ENCODE results near the gene ZNF80.

Gene ZNF80

DNA sequence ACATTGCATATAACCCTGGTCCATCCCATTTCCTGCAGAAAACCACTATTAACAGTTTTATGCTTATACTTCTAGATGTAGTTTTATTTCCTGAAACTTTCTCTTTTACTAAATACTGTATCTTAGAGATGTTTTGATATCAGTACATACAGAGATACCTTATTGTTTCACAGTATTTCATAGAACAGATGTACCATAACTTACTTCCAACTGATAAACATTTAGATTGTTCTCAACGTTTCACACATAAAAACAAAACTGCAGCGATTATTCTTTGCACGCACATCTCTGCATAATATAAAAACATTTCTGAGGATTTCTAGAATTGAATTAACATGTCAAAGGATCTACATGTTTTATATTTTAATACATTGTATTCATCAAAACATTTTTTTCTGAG lies 2.6 kb downstream of the ZNF80 start:
- TF ChIP-seq ZNF274 (IDR thresholded peaks at IDR 0.05; ENCODE audit: low read depth, low read length) (no peak), YY1 (IDR thresholded peaks at IDR 0.05; ENCODE audit: insufficient read depth, insufficient read length) (no peak), SUZ12 (IDR thresholded peaks at IDR 0.05; ENCODE audit: extremely low read depth, insufficient read depth, insufficient read length) (no peak)
- no peak overlapping the region for H3K4me3 ChIP-seq (ENCODE audit: insufficient read length, low read depth)
- peaks cover 2% of the 10 kb centered on the region for H3K4me1 ChIP-seq (ENCODE audit: insufficient read depth, insufficient read length)
- no peaks in the 10 kb centered on the region for H3K27me3 ChIP-seq (ENCODE audit: insufficient read depth, insufficient read length)
- peaks cover 18% of the 10 kb centered on the region; the same call in 1 of the 2 replicates for H3K9me3 ChIP-seq (ENCODE audit: insufficient read depth, low read length)
- no peak for DNase-seq (ENCODE audit: low read depth, low spot score)
- no peaks in the 10 kb centered on the region for H3K36me3 ChIP-seq (ENCODE audit: insufficient read depth, insufficient read length, low read length)
- no peak overlapping the region for H3K9ac ChIP-seq (ENCODE audit: insufficient read length, low read depth)

DNA sequence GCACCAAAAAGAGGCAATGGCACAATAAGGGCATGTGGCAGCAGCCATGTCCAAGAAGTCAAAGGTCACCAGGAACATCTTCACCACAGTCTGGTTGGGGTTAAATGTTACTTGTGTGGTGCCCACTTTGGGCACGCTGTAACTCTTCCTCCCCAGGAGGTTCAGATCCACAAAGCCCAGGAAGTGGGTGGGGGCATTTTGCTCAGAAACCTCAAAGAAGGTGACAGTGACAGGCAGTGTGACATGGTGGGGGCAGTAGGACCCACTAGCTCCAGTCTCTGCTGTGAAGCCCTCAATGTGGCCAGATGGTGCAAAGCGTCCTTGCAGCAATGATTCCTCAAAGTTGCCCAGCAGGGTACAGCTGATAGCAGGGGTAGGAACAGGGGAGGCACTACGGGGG lies 5.8 kb downstream of the ZNF80 start:
- no peak for DNase-seq (ENCODE audit: low read depth, low spot score)
- no peaks in the 10 kb centered on the region for H3K36me3 ChIP-seq (ENCODE audit: insufficient read depth, insufficient read length, low read length)

DNA sequence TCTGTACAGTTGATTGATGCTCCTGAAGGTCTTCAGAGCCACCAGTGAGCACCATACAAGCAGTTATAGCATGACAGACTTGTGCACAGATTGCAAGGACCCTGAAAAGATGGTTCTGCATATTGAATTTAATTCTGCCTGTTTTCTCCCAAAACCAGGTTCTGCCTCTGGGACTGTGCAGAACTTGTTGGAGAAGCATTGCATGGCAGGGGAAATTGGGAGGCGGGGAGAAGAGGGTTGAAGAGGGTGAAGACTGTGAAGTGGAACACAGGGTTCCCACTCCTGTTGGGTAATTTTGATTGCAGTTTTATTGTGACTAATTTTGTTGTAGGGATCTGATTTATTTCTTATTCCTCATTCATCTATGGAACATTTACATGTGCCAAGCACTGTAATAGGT lies 10.3 kb downstream of the ZNF80 start:
- no peak for DNase-seq (ENCODE audit: low read depth, low spot score)
- no peak overlapping the region for H3K9ac ChIP-seq (ENCODE audit: insufficient read length, low read depth)
- no peak overlapping the region for H3K4me3 ChIP-seq (ENCODE audit: insufficient read length, low read depth)
- H3K4me1 ChIP-seq (ENCODE audit: insufficient read depth, insufficient read length) = peaks cover 2% of the 10 kb centered on the region
- TF ChIP-seq YY1 (IDR thresholded peaks at IDR 0.05; ENCODE audit: insufficient read depth, insufficient read length) (no peak), ZNF274 (IDR thresholded peaks at IDR 0.05; ENCODE audit: low read depth, low read length) (no peak), SUZ12 (IDR thresholded peaks at IDR 0.05; ENCODE audit: extremely low read depth, insufficient read depth, insufficient read length) (no peak)
- peaks cover 22% of the 10 kb centered on the region; the same call in 1 of the 2 replicates for H3K9me3 ChIP-seq (ENCODE audit: insufficient read depth, low read length)
- no peaks in the 10 kb centered on the region for H3K36me3 ChIP-seq (ENCODE audit: insufficient read depth, insufficient read length, low read length)
- H3K27me3 ChIP-seq (ENCODE audit: insufficient read depth, insufficient read length) = no peaks in the 10 kb centered on the region

More for the DNA sequence above, 5.8 kb downstream of the ZNF80 start:
- Histone ChIP-seq H3K27me3 (ENCODE audit: insufficient read depth, insufficient read length) (no peaks in the 10 kb centered on the region), H3K9me3 (ENCODE audit: insufficient read depth, low read length) (peaks cover 4% of the 10 kb centered on the region; the same call in 1 of the 2 replicates), H3K9ac (ENCODE audit: insufficient read length, low read depth) (no peak overlapping the region), H3K4me3 (ENCODE audit: insufficient read length, low read depth) (no peak overlapping the region), H3K4me1 (ENCODE audit: insufficient read depth, insufficient read length) (peaks cover 2% of the 10 kb centered on the region)
- no peak for TF ChIP-seq YY1 (IDR thresholded peaks at IDR 0.05; ENCODE audit: insufficient read depth, insufficient read length)

DNA sequence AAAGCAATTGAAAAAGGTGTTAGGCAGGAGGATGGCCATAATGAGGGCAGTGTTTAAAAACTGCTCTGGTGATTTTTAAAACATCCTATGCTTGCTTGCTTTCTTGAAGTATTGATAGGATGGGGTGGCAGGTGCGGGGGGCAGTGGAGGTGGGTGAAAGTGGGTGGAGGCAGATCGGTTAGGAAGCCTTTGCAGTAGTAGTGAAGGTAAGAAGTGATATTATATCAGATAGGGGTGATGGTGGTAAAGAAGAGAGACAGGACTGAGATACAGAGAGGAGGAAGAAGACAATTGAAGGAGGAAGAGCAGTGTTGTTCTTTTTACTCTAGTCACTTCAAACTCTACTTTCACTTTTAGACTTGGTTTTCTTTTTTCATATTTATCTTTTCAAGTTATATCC lies 11.1 kb downstream of the ZNF80 start:
- no peak for DNase-seq (ENCODE audit: low read depth, low spot score)
- Histone ChIP-seq H3K4me3 (ENCODE audit: insufficient read length, low read depth) (no peak overlapping the region), H3K27me3 (ENCODE audit: insufficient read depth, insufficient read length) (no peaks in the 10 kb centered on the region), H3K9ac (ENCODE audit: insufficient read length, low read depth) (no peak overlapping the region), H3K36me3 (ENCODE audit: insufficient read depth, insufficient read length, low read length) (no peaks in the 10 kb centered on the region), H3K9me3 (ENCODE audit: insufficient read depth, low read length) (peaks cover 22% of the 10 kb centered on the region; the same call in 1 of the 2 replicates), H3K4me1 (ENCODE audit: insufficient read depth, insufficient read length) (peaks cover 2% of the 10 kb centered on the region)
- TF ChIP-seq YY1 (IDR thresholded peaks at IDR 0.05; ENCODE audit: insufficient read depth, insufficient read length) (no peak), ZNF274 (IDR thresholded peaks at IDR 0.05; ENCODE audit: low read depth, low read length) (no peak), SUZ12 (IDR thresholded peaks at IDR 0.05; ENCODE audit: extremely low read depth, insufficient read depth, insufficient read length) (no peak)

DNA sequence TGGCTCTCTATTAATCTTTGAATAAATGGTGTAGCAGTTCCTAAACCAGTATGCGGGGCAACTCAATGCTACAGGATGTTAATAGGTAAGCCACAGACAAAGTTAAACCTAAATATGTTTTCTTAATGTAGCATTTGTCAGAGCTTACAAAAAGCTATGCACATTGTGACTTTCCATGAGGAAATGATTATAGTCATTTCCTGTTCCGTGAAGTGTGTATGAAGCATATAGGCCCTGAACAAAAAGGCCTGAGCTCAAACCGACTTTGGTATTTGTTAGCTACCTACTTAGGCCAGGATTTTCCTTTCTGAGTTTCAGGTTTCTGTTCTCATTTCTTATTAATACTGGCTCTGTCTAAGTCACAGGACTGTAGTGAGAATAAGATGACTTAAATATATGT lies 14.2 kb downstream of the ZNF80 start:
- no peaks in the 10 kb centered on the region for H3K4me1 ChIP-seq (ENCODE audit: insufficient read depth, insufficient read length)
- H3K4me3 ChIP-seq (ENCODE audit: insufficient read length, low read depth) = no peak overlapping the region
- DNase-seq (ENCODE audit: low read depth, low spot score) = no peak
- H3K27me3 ChIP-seq (ENCODE audit: insufficient read depth, insufficient read length) = no peaks in the 10 kb centered on the region
- H3K9me3 ChIP-seq (ENCODE audit: insufficient read depth, low read length) = peaks cover 22% of the 10 kb centered on the region; the same call in 1 of the 2 replicates
- H3K9ac ChIP-seq (ENCODE audit: insufficient read length, low read depth) = no peak overlapping the region
- no peaks in the 10 kb centered on the region for H3K36me3 ChIP-seq (ENCODE audit: insufficient read depth, insufficient read length, low read length)
- TF ChIP-seq SUZ12 (IDR thresholded peaks at IDR 0.05; ENCODE audit: extremely low read depth, insufficient read depth, insufficient read length) (no peak), YY1 (IDR thresholded peaks at IDR 0.05; ENCODE audit: insufficient read depth, insufficient read length) (no peak), ZNF274 (IDR thresholded peaks at IDR 0.05; ENCODE audit: low read depth, low read length) (no peak)

DNA sequence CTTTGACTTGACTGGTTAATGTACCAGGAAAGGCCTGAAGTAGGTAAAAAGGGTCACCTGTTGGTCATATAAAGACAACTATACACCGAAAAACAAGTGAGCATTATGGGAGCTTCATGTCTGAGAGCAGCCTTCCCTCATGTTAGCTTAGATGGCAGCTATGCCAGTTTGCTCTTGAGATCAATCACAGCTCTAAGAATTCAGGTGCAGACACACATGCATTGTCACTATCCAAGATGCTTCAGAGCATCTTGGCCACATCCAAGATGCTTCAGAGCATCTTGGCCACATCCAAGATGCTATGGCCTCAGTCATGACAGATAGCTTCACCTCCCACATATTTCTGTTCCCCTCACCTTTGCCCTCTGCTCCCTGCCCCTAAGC lies 15.5 kb downstream of the ZNF80 start:
- no peaks in the 10 kb centered on the region for H3K36me3 ChIP-seq (ENCODE audit: insufficient read depth, insufficient read length, low read length)
- H3K4me3 ChIP-seq (ENCODE audit: insufficient read length, low read depth) = no peak overlapping the region
- H3K9ac ChIP-seq (ENCODE audit: insufficient read length, low read depth) = no peak overlapping the region
- no peak for DNase-seq (ENCODE audit: low read depth, low spot score)
- H3K4me1 ChIP-seq (ENCODE audit: insufficient read depth, insufficient read length) = no peaks in the 10 kb centered on the region
- no peaks in the 10 kb centered on the region for H3K27me3 ChIP-seq (ENCODE audit: insufficient read depth, insufficient read length)
- TF ChIP-seq ZNF274 (IDR thresholded peaks at IDR 0.05; ENCODE audit: low read depth, low read length) = no peak
- no peak for TF ChIP-seq SUZ12 (IDR thresholded peaks at IDR 0.05; ENCODE audit: extremely low read depth, insufficient read depth, insufficient read length)
- TF ChIP-seq YY1 (IDR thresholded peaks at IDR 0.05; ENCODE audit: insufficient read depth, insufficient read length) = no peak
- H3K9me3 ChIP-seq (ENCODE audit: insufficient read depth, low read length) = peaks cover 22% of the 10 kb centered on the region; the same call in 1 of the 2 replicates

DNA sequence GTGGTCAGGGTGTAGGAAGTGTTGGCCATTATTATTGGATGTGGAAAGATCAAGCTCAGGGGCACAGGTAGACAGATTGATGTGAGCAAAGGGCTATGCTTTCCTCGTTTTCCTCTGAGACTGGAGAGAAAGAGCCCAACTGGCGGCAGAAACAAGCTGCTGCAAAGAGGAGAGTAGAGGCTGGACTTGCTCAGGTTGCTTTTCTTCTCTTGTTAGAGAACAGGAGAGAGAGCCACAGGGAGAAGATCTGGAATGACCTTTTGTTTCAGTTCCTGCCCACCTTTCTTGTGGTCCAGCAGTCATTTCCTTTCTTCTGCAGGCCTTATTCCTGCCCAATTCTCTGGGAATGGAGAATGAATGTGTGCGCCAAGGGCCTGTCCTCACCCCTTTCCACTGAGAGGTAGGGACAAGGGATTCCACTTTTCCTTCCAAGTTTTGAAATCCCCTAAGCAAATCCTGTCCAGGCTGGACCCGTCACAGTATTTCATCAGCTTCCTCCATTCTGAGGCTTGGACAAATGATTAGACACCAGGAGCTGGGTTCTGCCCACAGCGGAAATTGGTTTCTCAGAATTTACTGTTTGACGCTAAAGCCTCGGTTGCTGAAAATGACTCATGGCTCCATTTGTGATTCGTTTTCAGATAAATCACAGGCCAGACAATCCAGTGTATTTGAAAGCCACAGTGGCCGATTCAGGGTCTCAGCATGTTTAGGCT lies 16.1 kb downstream of the ZNF80 start:
- Histone ChIP-seq H3K4me1 (ENCODE audit: insufficient read depth, insufficient read length) (no peaks in the 10 kb centered on the region), H3K36me3 (ENCODE audit: insufficient read depth, insufficient read length, low read length) (no peaks in the 10 kb centered on the region), H3K4me3 (ENCODE audit: insufficient read length, low read depth) (no peak overlapping the region), H3K9me3 (ENCODE audit: insufficient read depth, low read length) (peaks cover 22% of the 10 kb centered on the region; the same call in 1 of the 2 replicates), H3K27me3 (ENCODE audit: insufficient read depth, insufficient read length) (no peaks in the 10 kb centered on the region), H3K9ac (ENCODE audit: insufficient read length, low read depth) (no peak overlapping the region)
- DNase-seq (ENCODE audit: low read depth, low spot score) = no peak
- no peak for TF ChIP-seq YY1 (IDR thresholded peaks at IDR 0.05; ENCODE audit: insufficient read depth, insufficient read length)
- no peak for TF ChIP-seq SUZ12 (IDR thresholded peaks at IDR 0.05; ENCODE audit: extremely low read depth, insufficient read depth, insufficient read length)
- no peak for TF ChIP-seq ZNF274 (IDR thresholded peaks at IDR 0.05; ENCODE audit: low read depth, low read length)

Data from NT2/D1 (cell line).